HCT116 (cell line): ENCODE results near the gene LARP1. TPM values are rescaled to one million over a fixed set of nuclear protein-coding genes. Genes with fewer than 3 reads are reported as not detected.

Experiments used
- ATAC-seq: fragments of 200-7000 bp; cut with Tn5 transposase; 2 replicates; pipeline ENCODE4 v1.9.1; 2020; ENCODE audit warnings: mild to moderate bottlenecking, moderate library complexity
- BruUV-seq: library from RNA; stranded (reverse); fragments of 400-500 nt; replicated peaks from 2 replicates; lab custom pipeline; 2021; lab: Mats Ljungman, UMichigan
- CTCF ChIA-PET: fragments of 300-600 bp; sonication (Branson Sonifier 250); formaldehyde crosslinking; loops from one replicate; lab custom pipeline; 2021; ENCODE audit warnings: antibody characterized with exemption; lab: Charles Lee
- POLR2A ChIA-PET: fragments of 300-600, 350-600 bp; sonication (Branson Sonifier 250); formaldehyde crosslinking; loops from one replicate; lab custom pipeline; 2021; ENCODE audit warnings: antibody characterized with exemption; lab: Charles Lee
- RAD21 ChIA-PET, 2 experiments: fragments of 300-600 bp; sonication (Branson Sonifier 250); formaldehyde crosslinking; loops; one replicate each; lab custom pipeline; 2023; ENCODE audit warnings: low total read pairs in 2 of 2; ENCODE audit not compliant: uncharacterized antibody in 2 of 2, unreplicated experiment in 2 of 2, low non-redundant PET in 1 of 2; lab: Charles Lee
- DNase-seq: peaks from one replicate; pipeline ENCODE4 v3.0.0-alpha.2; 2010; ENCODE audit warnings: low read depth, low spot score
- H2AFZ ChIP-seq: fragments of 200-600 bp; shearing (Covaris generic), sonication (generic); 2 replicates; pipeline ENCODE4 v1.6.1; 2017; ENCODE audit warnings: low read depth, mixed run types, mixed read lengths, antibody characterized with exemption, low read length; ENCODE audit not compliant: poor library complexity, severe bottlenecking
- H3K27ac ChIP-seq: 2 replicates; pipeline ENCODE4 v1.5.1; 2012; ENCODE audit warnings: low read depth, low read length
- H3K27me3 ChIP-seq: fragments of 200-600 bp; sonication (generic); 2 replicates; pipeline ENCODE4 v1.6.1; 2016; ENCODE audit warnings: mixed run types, low read length, mixed read lengths; ENCODE audit not compliant: insufficient read depth
- H3K36me3 ChIP-seq, 2 experiments: fragments of 200-500 bp in 1 of 2; fragments of 200-600 bp in 1 of 2; sonication (Bioruptor generic) in 1 of 2; sonication (generic) in 1 of 2; 2 replicates each; pipeline versions ENCODE4 v1.5.1 to v1.6.1; 2014 to 2016; ENCODE audit warnings: low read length in 2 of 2, inconsistent platforms in 1 of 2, mixed read lengths in 1 of 2, mixed run types in 1 of 2; ENCODE audit not compliant: insufficient read depth in 2 of 2, control insufficient read depth in 1 of 2
- H3K4me1 ChIP-seq, 2 experiments: fragments of 200-600 bp in 1 of 2; sonication (generic) in 1 of 2; 2 replicates each; pipeline versions ENCODE4 v1.5.1 to v1.6.1; 2012 to 2017; ENCODE audit warnings: low read length in 2 of 2, inconsistent platforms in 1 of 2, mild to moderate bottlenecking in 1 of 2, mixed read lengths in 1 of 2, mixed run types in 1 of 2, moderate library complexity in 1 of 2; ENCODE audit not compliant: insufficient read depth in 2 of 2, control insufficient read depth in 1 of 2
- H3K4me2 ChIP-seq: fragments of 200-600 bp; sonication (generic); 2 replicates; pipeline ENCODE4 v1.6.1; 2017; ENCODE audit warnings: mixed run types, low read length, mixed read lengths
- H3K4me3 ChIP-seq, 2 experiments: fragments of 200-600 bp in 1 of 2; sonication (generic) in 1 of 2; replicated peaks in 1 of 2; 2 replicates each; pipeline ENCODE4 v1.5.1; 2011 to 2016; ENCODE audit warnings: low read length in 2 of 2, control low read depth in 1 of 2, low read depth in 1 of 2, mild to moderate bottlenecking in 1 of 2, mixed read lengths in 1 of 2, mixed run types in 1 of 2
- H3K79me2 ChIP-seq: fragments of 200-600 bp; sonication (generic); 2 replicates; pipeline ENCODE4 v1.6.1; 2017; ENCODE audit warnings: mild to moderate bottlenecking, mixed run types, low read length, moderate library complexity, mixed read lengths; ENCODE audit not compliant: insufficient read depth
- H3K9ac ChIP-seq: fragments of 200-600 bp; sonication (generic); 2 replicates; pipeline ENCODE4 v1.6.1; 2016; ENCODE audit warnings: low read length, mixed read lengths
- H3K9me2 ChIP-seq: fragments of 200-600 bp; sonication (generic), shearing (Covaris generic); 2 replicates; pipeline ENCODE4 v1.6.1; 2017; ENCODE audit warnings: mixed run types, mild to moderate bottlenecking, moderate library complexity; ENCODE audit not compliant: insufficient read depth
- H3K9me3 ChIP-seq, 2 experiments: fragments of 200-500 bp in 1 of 2; fragments of 200-600 bp in 1 of 2; sonication (Bioruptor generic) in 1 of 2; sonication (generic) in 1 of 2; 2 replicates each; pipeline ENCODE4 v1.6.1; 2014 to 2017; ENCODE audit warnings: low read length in 2 of 2, mixed read lengths in 2 of 2, inconsistent platforms in 1 of 2, low read depth in 1 of 2, mild to moderate bottlenecking in 1 of 2, mixed run types in 1 of 2, moderate library complexity in 1 of 2; ENCODE audit not compliant: control insufficient read depth in 1 of 2, insufficient read depth in 1 of 2
- H4K20me1 ChIP-seq: fragments of 200-600 bp; sonication (generic), shearing (Covaris generic); 2 replicates; pipeline ENCODE4 v1.6.1; 2017; ENCODE audit warnings: mixed run types, mild to moderate bottlenecking, moderate library complexity; ENCODE audit not compliant: insufficient read depth
- ATF3 ChIP-seq: IDR thresholded peaks from 2 replicates; pipeline ENCODE4 v1.6.1; 2012
- CBX3 ChIP-seq: IDR thresholded peaks from 2 replicates; pipeline ENCODE4 v1.6.1; 2012; ENCODE audit warnings: low read depth
- EGR1 ChIP-seq: IDR thresholded peaks from 2 replicates; pipeline ENCODE4 v1.6.1; 2012; ENCODE audit warnings: low read depth
- ELF1 ChIP-seq: IDR thresholded peaks from 2 replicates; pipeline ENCODE4 v1.6.1; 2012; ENCODE audit warnings: low read depth, borderline replicate concordance
- FOSL1 ChIP-seq: IDR thresholded peaks from 2 replicates; pipeline ENCODE4 v1.6.1; 2012; ENCODE audit warnings: low read depth
- RAD21 ChIP-seq: IDR thresholded peaks from 2 replicates; pipeline ENCODE4 v1.6.1; 2012; ENCODE audit warnings: low read depth, mild to moderate bottlenecking
- REST ChIP-seq: IDR thresholded peaks from 2 replicates; pipeline ENCODE4 v1.6.1; 2012; ENCODE audit warnings: low read depth
- SIN3A ChIP-seq: IDR thresholded peaks from 2 replicates; pipeline ENCODE4 v1.6.1; 2012; ENCODE audit warnings: low read depth
- ZNF274 ChIP-seq: fragments of 200-500 bp; sonication (Bioruptor generic); IDR thresholded peaks from 2 replicates; pipeline ENCODE4 v1.6.1; 2014; ENCODE audit warnings: mild to moderate bottlenecking, low read depth, low read length, inconsistent platforms
- intact Hi-C: fragments of 100-400 bp; cut with micrococcal nuclease; formaldehyde crosslinking; loops from 2 replicates; pipeline ENCODE4 v1.10.0; 2022
- total RNA-seq: library from RNA; stranded (reverse); gene quantifications from one replicate; pipeline ENCODE4 v1.2.1, GENCODE V29; 2021; ENCODE audit not compliant: unreplicated experiment

LARP1 gene
- total RNA-seq, 1 experiment from 2014 or later, result 201 TPM

- H4K20me1 ChIP-seq, result peaks cover 41% of the 10 kb centered on the region
- no peak overlapping the region for H3K4me2 ChIP-seq
- RAD21 ChIA-PET, result interaction anchor here in 1 of 2 experiments (0.6 kb wide), 1 partner anchor 121 kb away, joined by 11 read pairs; no protein-coding TSS in a partner anchor
- CTCF ChIA-PET, result no interaction called here
- no peaks in the 10 kb centered on the region for H3K36me3 ChIP-seq
- no peaks in the 10 kb centered on the region for H3K9me2 ChIP-seq
- H3K4me1 ChIP-seq, result peaks cover 9 to 31% of the 10 kb centered on the region in 2 experiments; a peak in 3 of 4 replicates
- no peaks in the 10 kb centered on the region for H3K9me3 ChIP-seq
- no peak overlapping the region for H3K9ac ChIP-seq
- POLR2A ChIA-PET, result no interaction called here
- H3K79me2 ChIP-seq, result peaks cover 100% of the 10 kb centered on the region
- intact Hi-C loops, result no loop called here
- no peak overlapping the region for H3K27ac ChIP-seq
- DNase-seq (no peak), ATAC-seq (no peak)
- no peak overlapping the region for H2AFZ ChIP-seq
- H3K27me3 ChIP-seq, result no peaks in the 10 kb centered on the region
- H3K4me3 ChIP-seq, result no peak overlapping the region
- BruUV-seq, result no TSS peak
- TF ChIP-seq ZNF274, result no peak
- no peak for TF ChIP-seq ELF1
- TF ChIP-seq RAD21, result no peak
- no peak for TF ChIP-seq REST
- no peak for TF ChIP-seq ATF3
- no peak for TF ChIP-seq FOSL1
- no peak for TF ChIP-seq SIN3A
- TF ChIP-seq EGR1, result no peak
- TF ChIP-seq CBX3, result no peak
Observed at GRCh38 chr5:154771383-154771901, 16.3 kb downstream of the LARP1 start.
